ENCODE data around the gene EXOSC9. TPM values are rescaled to one million over a fixed set of nuclear protein-coding genes. Genes with fewer than 3 reads are reported as not detected.

Gene EXOSC9
- total RNA-seq, 2 donors from 2014 or later, result 12.3 to 17.8 TPM

DNA sequence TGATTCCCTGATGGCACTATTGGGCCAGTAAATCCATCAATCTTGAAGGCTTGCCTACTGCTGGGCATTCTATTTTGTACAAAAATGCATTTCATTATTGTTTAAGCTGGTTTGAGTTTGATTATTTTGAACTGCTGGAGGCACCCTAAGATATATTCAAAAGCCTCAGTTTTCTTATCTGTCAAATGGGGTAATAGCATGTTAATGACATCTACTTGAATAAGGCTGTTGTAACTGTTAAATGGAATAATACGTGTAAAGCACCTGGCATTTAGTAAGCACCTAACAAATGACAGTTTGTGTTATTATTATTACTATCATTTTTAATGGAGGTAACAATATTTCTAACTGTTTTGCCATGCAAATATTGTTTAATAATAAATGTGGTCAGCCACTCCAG is 29.3 kb upstream of the EXOSC9 start:
- H3K9me3 ChIP-seq, result no peaks in the 10 kb centered on the region
- no peak overlapping the region for H3K9ac ChIP-seq (ENCODE audit: low read depth in 2 of 2, low read length in 2 of 2)
- DNase-seq, result no peak
- H3K27me3 ChIP-seq, result no peaks in the 10 kb centered on the region
- no peak overlapping the region for H3K4me3 ChIP-seq
- intact Hi-C loops (cut with DNase I), result no loop called here
- H3K4me1 ChIP-seq, result no peaks in the 10 kb centered on the region
- H3K27ac ChIP-seq, result no peak overlapping the region
- TF ChIP-seq, protein P1, sequence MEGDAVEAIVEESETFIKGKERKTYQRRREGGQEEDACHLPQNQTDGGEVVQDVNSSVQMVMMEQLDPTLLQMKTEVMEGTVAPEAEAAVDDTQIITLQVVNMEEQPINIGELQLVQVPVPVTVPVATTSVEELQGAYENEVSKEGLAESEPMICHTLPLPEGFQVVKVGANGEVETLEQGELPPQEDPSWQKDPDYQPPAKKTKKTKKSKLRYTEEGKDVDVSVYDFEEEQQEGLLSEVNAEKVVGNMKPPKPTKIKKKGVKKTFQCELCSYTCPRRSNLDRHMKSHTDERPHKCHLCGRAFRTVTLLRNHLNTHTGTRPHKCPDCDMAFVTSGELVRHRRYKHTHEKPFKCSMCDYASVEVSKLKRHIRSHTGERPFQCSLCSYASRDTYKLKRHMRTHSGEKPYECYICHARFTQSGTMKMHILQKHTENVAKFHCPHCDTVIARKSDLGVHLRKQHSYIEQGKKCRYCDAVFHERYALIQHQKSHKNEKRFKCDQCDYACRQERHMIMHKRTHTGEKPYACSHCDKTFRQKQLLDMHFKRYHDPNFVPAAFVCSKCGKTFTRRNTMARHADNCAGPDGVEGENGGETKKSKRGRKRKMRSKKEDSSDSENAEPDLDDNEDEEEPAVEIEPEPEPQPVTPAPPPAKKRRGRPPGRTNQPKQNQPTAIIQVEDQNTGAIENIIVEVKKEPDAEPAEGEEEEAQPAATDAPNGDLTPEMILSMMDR (IDR thresholded peaks at IDR 0.05), result no peak
- H3K36me3 ChIP-seq, result no peaks in the 10 kb centered on the region

DNA sequence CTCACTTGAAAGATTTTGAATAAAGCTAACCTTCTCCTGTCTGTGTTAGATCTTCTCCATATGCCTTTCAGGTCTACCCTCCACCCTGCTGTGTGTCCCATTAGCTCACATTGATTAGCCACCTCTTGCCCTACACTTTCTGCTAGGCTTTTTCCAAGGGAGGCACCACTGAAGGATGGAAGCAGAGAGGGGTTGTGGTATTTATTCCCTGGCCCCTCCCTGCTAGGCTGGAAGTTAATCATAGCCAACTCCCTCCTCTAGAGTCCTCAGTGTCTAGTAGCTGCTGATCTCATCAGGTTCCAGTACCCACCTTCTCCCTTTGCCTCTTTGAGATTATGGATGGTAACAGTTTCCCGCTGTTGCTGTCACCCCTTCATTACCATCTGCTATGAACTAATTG is 27.2 kb upstream of the EXOSC9 start:
- no peak overlapping the region for H3K4me3 ChIP-seq
- no peaks in the 10 kb centered on the region for H3K9me3 ChIP-seq
- intact Hi-C loops (cut with DNase I), result no loop called here
- H3K36me3 ChIP-seq, result no peaks in the 10 kb centered on the region
- TF ChIP-seq, protein P1 (IDR thresholded peaks at IDR 0.05), result no peak
- H3K4me1 ChIP-seq, result no peaks in the 10 kb centered on the region
- no peak overlapping the region for H3K9ac ChIP-seq (ENCODE audit: low read depth in 2 of 2, low read length in 2 of 2)
- DNase-seq, result no peak
- H3K27me3 ChIP-seq, result no peaks in the 10 kb centered on the region
- H3K27ac ChIP-seq, result no peak overlapping the region

DNA sequence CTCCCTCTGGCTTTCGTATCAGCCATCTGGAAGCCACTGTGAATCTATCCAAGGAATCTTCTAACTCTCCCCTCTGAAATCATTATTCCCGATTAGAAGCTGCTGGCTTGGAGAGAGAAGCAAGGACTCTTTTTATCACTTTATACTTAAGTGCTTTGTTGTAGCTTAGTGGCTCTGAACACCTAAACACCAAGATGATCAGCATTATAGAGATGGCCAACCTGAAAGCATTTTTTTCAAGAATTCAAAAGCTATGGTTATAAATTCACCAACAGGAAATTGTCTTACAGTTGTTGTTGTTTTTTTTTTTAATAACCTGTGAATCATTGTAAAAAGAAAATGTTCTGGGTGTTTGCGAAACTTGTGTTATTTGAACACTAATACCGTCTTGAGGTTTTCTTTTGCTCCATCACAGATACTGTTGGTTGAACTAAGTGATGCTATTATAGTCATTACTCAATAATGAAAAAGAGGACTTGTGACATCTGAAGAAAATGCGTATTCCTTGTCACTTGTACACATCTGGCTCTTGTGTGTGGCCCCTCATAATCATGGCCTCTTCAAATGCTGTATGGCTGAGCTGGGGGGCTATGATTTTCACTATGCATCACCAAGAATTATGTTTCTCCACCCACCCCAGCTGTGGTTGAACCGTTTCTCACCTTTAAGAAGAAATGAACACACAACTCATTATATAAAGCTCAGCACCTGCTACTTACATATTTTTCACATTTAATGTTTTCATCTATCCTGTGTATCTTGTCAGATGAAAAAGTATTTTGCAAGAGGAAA is 24.3 kb upstream of the EXOSC9 start:
- Histone ChIP-seq H3K9me3 (no peaks in the 10 kb centered on the region), H3K27ac (no peak overlapping the region), H3K4me3 (no peak overlapping the region), H3K36me3 (no peaks in the 10 kb centered on the region), H3K27me3 (no peaks in the 10 kb centered on the region), H3K4me1 (no peaks in the 10 kb centered on the region), H3K9ac (ENCODE audit: low read depth in 2 of 2, low read length in 2 of 2) (no peak overlapping the region)
- TF ChIP-seq, protein P1 (IDR thresholded peaks at IDR 0.05), result no peak
- no peak for DNase-seq
- intact Hi-C loops (cut with DNase I), result no loop called here

DNA sequence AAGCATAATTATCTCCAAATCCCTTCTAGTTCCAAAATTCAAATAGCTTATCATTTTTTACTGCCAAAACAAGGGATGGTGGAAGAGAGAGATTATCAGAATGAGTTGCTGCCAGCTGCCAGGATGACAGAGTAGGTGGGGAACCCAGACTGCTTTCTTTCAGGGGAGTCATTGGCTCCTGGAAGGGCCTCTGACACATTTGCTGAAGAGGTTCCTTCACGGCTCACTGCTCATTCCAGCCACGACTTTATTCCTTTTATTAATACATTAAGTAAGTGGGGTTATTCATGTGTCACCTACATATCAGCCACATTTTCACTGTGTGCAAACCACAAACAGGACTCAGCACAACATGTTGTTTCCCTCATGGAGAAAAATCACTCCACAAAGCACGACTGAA is 23.5 kb upstream of the EXOSC9 start:
- intact Hi-C loops (cut with DNase I), result no loop called here
- H3K27ac ChIP-seq, result no peak overlapping the region
- no peaks in the 10 kb centered on the region for H3K9me3 ChIP-seq
- no peak for DNase-seq
- TF ChIP-seq, protein P1 (IDR thresholded peaks at IDR 0.05), result no peak
- H3K36me3 ChIP-seq, result no peaks in the 10 kb centered on the region
- H3K27me3 ChIP-seq, result no peaks in the 10 kb centered on the region
- no peaks in the 10 kb centered on the region for H3K4me1 ChIP-seq
- no peak overlapping the region for H3K9ac ChIP-seq (ENCODE audit: low read depth in 2 of 2, low read length in 2 of 2)
- H3K4me3 ChIP-seq, result no peak overlapping the region

GRCh38 chr4:121778991-121779628 is 22.0 kb upstream of the EXOSC9 start:
- TF ChIP-seq, protein P1 (IDR thresholded peaks at IDR 0.05), result no peak
- H3K27ac ChIP-seq, result no peak overlapping the region
- no peak for DNase-seq
- no peaks in the 10 kb centered on the region for H3K9me3 ChIP-seq
- no peaks in the 10 kb centered on the region for H3K27me3 ChIP-seq
- no peaks in the 10 kb centered on the region for H3K36me3 ChIP-seq
- intact Hi-C loops (cut with DNase I), result no loop called here
- H3K4me1 ChIP-seq, result no peaks in the 10 kb centered on the region
- no peak overlapping the region for H3K4me3 ChIP-seq
- no peak overlapping the region for H3K9ac ChIP-seq (ENCODE audit: low read depth in 2 of 2, low read length in 2 of 2)

All from colonic mucosa (tissue), 4 donors.